LNCaP clone FGC (cell line): Measurements from ENCODE around the gene COBL.
A peak's percentile ranks its signal among the peaks of the same experiment; 100 is the strongest.

Source experiments
- DNase-seq: peaks from one replicate; pipeline ENCODE4 v3.0.0-alpha.2; 2011; ENCODE audit warnings: low read depth
- H3K4me3 ChIP-seq: 2 replicates; pipeline ENCODE4 v1.5.1; 2011; ENCODE audit warnings: mild to moderate bottlenecking, low read depth, low read length, control low read depth
- CTCF ChIP-seq: IDR thresholded peaks from 2 replicates; pipeline ENCODE4 v1.5.1; 2012; ENCODE audit warnings: mild to moderate bottlenecking; ENCODE audit not compliant: control insufficient read depth, insufficient read depth; ENCODE audit errors: extremely low read depth

COBL gene

GRCh38 chr7:51070151-51070550 lies 246.5 kb downstream of the COBL start:
- no peak for DNase-seq
- TF ChIP-seq CTCF, result no peak
- H3K4me3 ChIP-seq, result no peak overlapping the region

GRCh38 chr7:51069411-51070083 lies 247.1 kb downstream of the COBL start:
- no peak for TF ChIP-seq CTCF
- no peak overlapping the region for H3K4me3 ChIP-seq
- DNase-seq, result no peak

- no peak for DNase-seq
- H3K4me3 ChIP-seq, result no peak overlapping the region
- no peak for TF ChIP-seq CTCF
Measured at GRCh38 chr7:51068401-51068800, 248.2 kb downstream of the COBL start.

GRCh38 chr7:51067757-51068156 lies 248.9 kb downstream of the COBL start:
- peak; percentile 46 for DNase-seq
- H3K4me3 ChIP-seq, result no peak overlapping the region
- peak; percentile 67 for TF ChIP-seq CTCF

GRCh38 chr7:51067258-51067657 lies 249.4 kb downstream of the COBL start:
- no peak overlapping the region for H3K4me3 ChIP-seq
- DNase-seq, result no peak
- no peak for TF ChIP-seq CTCF

- DNase-seq, result no peak
- no peak for TF ChIP-seq CTCF
- no peak overlapping the region for H3K4me3 ChIP-seq
Measured at GRCh38 chr7:51066405-51066882, 250.2 kb downstream of the COBL start.

- no peak for TF ChIP-seq CTCF
- no peak overlapping the region for H3K4me3 ChIP-seq
- no peak for DNase-seq
Measured at GRCh38 chr7:51065766-51066165, 250.8 kb downstream of the COBL start.
